GM21390 (cell line): ENCODE data around the gene BPIFA2.
"Not testable (repeated sequence)": the region's sequence is repeated elsewhere in the genome, so short reads cannot be mapped to it uniquely, and the experiment has no call there.

ENCODE experiments used
- ATAC-seq: cut with Tn5 transposase; IDR thresholded peaks from one replicate; pipeline ENCODE4 v1.9.1; 2021; ENCODE audit not compliant: unreplicated experiment

The BPIFA2 gene

GRCh38 chr20:33159713-33160112 is 8.2 kb upstream of the BPIFA2 start:
- ATAC-seq, result no peak

GRCh38 chr20:33160681-33161080 is 7.3 kb upstream of the BPIFA2 start:
- no peak for ATAC-seq

- ATAC-seq, result no peak
These were observed 5.6 kb upstream of the BPIFA2 start for GRCh38 chr20:33162313-33162712.

GRCh38 chr20:33162753-33163152 is 5.2 kb upstream of the BPIFA2 start:
- ATAC-seq, result no peak

- ATAC-seq, result no peak
These were observed 3.9 kb upstream of the BPIFA2 start for GRCh38 chr20:33163856-33164762.

- no peak for ATAC-seq
These were observed 3.2 kb upstream of the BPIFA2 start for GRCh38 chr20:33164763-33165095.

- ATAC-seq, result no peak
These were observed 2.4 kb upstream of the BPIFA2 start for GRCh38 chr20:33165416-33166055.

- no peak for ATAC-seq
These were observed 1.3 kb upstream of the BPIFA2 start for GRCh38 chr20:33166533-33167113.

GRCh38 chr20:33169176-33169794 is 1.3 kb downstream of the BPIFA2 start:
- ATAC-seq, result no peak

GRCh38 chr20:33172781-33173180 is 4.8 kb downstream of the BPIFA2 start:
- ATAC-seq, result no peak

- ATAC-seq, result no peak
These were observed 7.2 kb downstream of the BPIFA2 start for GRCh38 chr20:33175123-33175522.

- ATAC-seq, result no peak
These were observed 8.1 kb downstream of the BPIFA2 start for GRCh38 chr20:33176101-33176500.

- ATAC-seq, result no peak
These were observed 9.9 kb downstream of the BPIFA2 start for GRCh38 chr20:33177866-33178265.

- no peak for ATAC-seq
These were observed 10.8 kb downstream of the BPIFA2 start for GRCh38 chr20:33178726-33179125.

GRCh38 chr20:33180169-33180568 is 12.2 kb downstream of the BPIFA2 start:
- no peak for ATAC-seq

- no peak for ATAC-seq
These were observed 13.6 kb downstream of the BPIFA2 start for GRCh38 chr20:33181482-33182093.

- no peak for ATAC-seq
These were observed 15.4 kb downstream of the BPIFA2 start for GRCh38 chr20:33183312-33183711.

GRCh38 chr20:33185031-33185590 is 17.2 kb downstream of the BPIFA2 start:
- ATAC-seq, result not testable (repeated sequence)

- ATAC-seq, result no peak
These were observed 19.5 kb downstream of the BPIFA2 start for GRCh38 chr20:33187491-33187890.

- ATAC-seq, result no peak
These were observed 20.5 kb downstream of the BPIFA2 start for GRCh38 chr20:33188421-33188820.

- no peak for ATAC-seq
These were observed 23.5 kb downstream of the BPIFA2 start for GRCh38 chr20:33191484-33191883.
